HT1080 (cell line): Measurements from ENCODE around the gene EVC2. TPM values are rescaled to one million over a fixed set of nuclear protein-coding genes. Genes with fewer than 3 reads are reported as not detected.
"Not testable (repeated sequence)": the region's sequence is repeated elsewhere in the genome, so short reads cannot be mapped to it uniquely, and the experiment has no call there.

Experiments used
- DNase-seq: peaks from one replicate; pipeline ENCODE4 v3.0.0-alpha.2; 2015; ENCODE audit warnings: low read depth
- total RNA-seq: library from RNA; depleted of rRNA; stranded (reverse); fragments of >200 nt; shearing (Covaris generic); gene quantifications from 2 replicates; pipeline ENCODE4 v1.2.3, GENCODE V29; 2014

EVC2 gene
- total RNA-seq, 1 experiment from 2014 or later = not detected

DNA sequence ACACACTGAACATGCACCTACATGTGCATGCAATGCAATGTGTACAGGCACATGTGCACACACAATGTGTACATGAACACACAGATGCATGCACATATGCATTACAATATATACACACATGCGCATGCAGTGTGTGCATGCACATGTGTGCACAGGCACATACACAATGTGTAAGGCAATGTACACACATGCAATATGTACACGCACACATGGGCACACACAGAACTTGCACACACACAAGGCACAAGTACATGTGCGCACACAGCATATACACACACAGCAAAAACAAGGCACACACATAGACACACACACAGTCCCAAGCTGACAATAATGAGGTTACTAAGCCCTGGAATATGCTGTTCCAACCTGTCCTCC is 76.3 kb downstream of the EVC2 start:
- no peak for DNase-seq

DNA sequence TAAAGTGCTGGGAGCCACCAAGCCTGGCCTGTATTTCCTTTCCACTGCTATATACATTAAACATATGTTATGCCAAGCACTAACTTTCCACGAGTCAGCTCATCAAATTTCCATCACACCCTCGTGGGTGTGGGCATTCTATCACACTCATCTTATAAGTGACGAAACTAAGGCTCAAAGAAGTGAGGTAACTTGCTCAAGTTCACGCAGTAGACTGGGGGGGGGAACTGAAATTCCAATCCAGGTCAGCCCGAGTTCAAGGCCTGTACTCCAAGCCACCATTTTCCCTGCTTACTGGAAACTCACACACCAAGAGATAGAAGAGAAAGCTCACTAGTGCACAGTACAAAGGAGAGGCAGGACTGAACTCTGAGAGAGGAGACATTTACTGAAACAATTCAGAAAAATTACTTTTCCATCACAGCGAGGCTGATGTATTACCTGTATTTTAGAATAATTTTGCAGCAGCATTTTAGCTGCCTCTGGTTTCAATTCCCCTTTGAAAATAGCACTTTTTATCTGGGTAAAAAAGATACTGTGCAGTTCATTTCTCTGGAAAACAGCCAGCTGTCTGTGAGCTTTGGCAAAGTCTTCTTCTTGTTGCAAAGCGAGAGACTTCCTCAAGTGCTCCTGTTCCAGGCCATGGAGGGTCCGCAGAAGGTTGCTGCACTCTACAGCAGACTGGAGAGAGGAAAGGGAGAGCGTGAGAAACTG is 76.8 kb downstream of the EVC2 start:
- DNase-seq = no peak

DNA sequence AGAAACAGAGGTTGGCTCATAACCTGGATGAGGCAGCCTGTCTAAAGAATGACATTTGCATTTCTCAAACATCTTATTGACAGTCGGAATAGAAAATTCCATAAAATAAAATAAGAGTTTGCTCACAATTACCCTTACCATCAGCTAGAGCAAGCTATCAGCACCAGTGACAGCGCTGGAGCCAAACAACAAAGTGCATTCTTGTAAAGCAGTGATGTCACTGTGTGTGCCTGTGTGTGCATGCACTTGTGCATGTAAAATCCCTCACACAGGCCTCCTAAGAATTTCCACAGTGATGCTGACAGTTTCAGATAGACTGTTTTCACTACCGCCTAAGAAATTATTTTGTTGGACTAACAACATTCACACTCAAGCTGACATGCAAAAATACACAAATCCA is 77.6 kb downstream of the EVC2 start:
- no peak for DNase-seq

DNA sequence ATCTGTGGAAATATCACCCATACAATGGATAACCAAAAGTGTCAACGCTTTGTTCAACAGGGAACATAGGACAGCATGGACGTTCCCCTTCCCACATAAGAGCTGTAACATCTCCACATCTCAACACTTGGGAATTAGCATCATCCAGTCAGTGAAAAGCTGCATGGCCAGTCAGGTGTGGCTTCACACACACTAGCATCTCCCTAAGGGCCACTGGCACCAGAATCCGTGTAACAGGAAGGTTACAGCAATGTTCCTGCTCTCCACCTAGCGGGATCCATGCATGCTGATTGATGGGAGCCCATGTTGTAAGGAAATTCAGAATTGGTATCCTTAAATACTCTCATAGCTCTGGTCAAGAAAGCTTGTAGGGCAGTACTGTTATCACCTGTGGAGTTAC is 78.8 kb downstream of the EVC2 start:
- no peak for DNase-seq

DNA sequence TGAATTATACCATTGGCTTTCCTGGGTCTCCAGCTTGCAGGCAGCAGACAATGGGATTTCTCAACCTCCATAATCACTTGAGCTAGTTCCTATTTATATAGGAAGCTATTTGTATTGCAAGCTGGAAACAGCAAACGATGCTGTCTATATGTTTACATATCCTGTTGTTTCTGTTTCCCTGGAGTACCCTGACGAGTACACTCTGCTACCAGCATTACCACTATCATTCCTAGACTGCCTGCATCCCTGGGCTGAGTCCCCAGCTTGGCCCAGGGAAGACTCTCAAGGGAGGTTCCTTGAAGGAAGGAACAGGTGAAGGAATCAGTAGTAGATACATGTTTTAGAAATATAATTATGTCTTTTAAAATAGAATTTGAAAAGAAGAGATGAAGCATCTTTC is 81.4 kb downstream of the EVC2 start:
- DNase-seq = no peak

DNA sequence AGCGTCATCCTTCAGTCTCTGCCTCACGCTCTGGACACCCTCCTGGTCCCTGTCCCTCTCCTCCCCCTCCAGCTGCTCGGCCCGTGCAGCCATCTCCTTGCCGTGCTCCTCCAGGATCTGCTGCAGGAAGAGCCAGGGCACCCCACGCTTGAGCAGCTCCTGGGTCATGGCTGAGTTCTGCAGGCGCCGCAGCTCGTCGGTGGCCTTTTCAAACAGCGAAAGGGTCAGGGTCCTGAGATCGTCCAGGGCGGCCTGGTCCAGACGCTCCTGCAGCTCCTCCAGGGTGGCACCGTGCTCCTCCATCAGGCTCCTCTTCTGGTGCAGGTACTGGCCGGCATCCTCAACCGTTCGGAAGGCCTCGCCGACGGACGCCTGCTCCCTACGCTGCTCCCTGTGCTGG is 85.8 kb downstream of the EVC2 start:
- DNase-seq = no peak

DNA sequence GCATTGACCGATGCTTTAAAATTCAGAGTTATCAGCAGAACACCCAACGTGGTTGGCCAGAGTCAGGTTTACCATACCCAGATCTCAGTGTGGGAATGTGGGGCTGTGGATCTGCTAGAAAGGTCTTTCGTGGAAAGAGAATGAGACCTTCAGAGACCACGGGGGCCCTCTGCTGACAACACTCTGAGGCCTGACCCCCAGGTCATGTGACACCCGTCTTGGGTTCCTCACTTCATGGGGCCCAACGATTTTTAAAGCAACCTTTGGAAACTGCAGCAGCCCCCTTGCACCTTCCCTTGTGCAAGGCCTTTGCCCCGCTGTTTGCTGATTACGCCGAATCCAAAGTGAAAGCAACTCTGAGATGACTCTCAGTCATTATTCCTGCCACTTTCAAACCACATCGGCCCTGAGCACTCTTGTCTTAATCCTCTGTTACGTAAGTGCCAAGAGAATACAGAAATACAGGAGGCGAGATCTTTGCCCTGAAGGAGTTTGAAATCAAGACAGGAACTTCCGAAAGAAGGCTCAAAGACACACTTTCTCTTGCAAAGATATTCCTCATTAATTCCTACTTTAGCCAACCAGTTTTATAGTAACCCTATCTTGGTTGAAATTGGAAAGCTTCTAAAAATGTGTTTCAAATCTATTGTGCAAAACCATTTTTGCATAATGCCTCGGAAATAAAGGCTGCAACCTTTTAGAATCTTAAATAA is 88.3 kb downstream of the EVC2 start:
- no peak for DNase-seq

DNA sequence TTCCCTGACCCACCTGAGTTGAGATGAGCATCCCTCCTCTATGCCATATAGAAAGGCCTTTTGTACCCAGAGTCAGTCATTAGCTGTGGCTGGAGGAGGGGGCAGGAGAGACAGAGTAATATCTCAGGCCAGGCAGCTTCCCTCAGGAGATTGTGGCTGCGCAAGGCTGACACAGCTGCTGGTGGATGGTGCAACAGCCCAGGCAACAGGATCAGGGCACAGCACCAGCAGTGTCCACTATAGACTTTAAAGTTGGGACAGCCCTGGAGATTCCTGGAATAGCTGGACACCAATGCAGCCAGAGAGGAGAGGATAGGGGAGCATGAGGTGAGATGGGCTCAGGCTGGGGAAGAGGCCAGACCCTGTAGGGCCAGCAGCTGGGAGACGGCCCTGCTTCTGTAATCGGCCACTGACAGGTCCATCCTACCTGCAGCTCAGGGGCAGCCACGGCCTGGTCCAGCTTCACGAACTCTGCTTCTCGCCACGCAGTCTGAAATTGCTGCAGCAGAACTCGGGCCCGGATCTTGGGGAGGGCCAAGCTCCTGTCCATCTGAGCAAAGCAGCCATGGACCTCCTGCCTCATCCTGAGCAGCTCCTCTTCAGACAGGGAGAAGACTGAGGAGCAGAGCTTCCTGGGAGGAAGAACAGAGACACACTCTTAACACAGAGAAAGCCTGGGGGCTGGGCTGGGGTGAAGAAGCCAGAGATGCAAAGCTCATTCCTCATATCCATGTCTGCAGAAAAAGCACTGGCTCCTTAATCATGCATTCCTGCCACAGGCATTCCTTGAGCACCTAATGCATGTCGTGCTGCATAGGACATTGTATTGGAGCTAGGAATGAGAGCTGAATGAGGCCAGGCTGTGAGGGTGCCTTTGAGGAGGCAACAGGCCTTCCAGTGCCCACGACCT is 90.1 kb downstream of the EVC2 start:
- DNase-seq = no peak

DNA sequence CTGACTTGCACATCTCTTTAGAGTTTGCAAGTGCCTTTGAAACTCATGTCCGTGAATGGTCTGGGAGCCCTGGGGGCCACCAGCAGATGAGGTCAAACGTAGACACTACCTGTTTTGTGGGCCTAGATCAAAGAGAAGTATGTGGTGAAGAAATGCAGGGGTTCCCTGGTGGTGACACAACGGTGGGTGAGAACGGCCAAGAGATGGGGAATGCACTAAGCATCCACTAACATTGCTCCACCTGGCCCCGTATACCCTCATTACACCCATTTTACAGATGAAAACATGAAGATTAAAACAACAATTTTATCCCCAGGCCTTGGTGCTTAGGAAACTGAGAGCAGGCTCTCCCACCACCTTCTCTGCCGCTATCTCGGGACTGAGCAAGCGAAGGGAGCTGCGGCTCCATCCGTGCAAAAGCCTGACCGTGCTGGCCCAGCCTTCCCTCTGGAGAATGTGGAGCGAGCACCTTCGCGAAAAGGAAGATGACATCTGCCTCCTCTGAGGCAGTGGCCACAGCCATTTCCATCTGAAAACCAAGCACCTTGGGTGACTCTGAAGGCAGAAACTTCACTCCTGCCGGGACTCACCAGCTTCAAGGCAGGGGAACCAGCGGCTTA is 91.9 kb downstream of the EVC2 start:
- DNase-seq = no peak

DNA sequence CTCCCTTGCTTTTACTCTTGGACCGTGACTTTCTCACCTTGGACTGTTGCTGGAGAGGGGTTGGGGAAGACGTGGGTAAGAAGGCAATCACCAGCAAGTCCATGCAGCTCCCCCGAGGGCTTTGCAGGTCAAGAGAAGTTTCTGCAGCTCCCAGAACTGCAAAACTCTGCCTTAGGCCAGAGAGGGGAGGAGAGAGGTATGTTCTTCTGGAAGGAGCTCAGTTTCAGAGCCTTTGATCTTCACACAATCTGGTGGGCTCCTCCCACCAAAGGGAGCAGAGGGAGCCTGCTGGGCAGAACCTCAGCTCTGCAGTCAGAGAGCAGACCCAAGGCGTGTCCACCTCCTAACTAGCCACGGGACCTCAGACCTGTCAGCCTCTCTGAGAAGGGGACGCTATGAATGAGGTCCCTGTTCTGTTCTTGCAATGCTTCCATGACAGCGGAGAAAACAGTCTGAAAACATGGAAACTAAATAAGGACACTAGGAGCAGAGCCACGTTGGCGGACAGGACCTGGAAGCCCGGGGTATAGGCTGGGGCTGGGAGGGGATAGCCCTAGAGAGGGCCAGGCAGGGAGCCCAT is 92.8 kb downstream of the EVC2 start:
- no peak for DNase-seq

DNA sequence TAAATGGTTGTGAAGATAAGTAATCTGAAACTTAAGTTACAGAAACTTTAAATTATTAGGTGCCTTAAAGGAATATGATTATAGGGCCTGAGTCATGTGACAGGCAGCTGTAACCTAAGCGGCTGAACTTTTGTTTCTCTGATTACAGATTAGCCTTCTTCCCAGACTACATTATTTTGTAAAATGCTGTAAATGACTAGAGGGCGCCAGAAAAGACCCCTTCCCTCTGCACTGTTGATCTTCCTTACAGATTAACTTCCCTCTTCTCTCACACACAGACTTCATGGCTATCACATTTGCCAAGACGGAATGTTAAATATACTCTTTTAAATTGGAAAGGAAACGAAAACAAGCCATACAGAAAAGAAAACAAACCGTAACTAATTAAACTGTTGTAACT is 96.6 kb downstream of the EVC2 start:
- DNase-seq = no peak

DNA sequence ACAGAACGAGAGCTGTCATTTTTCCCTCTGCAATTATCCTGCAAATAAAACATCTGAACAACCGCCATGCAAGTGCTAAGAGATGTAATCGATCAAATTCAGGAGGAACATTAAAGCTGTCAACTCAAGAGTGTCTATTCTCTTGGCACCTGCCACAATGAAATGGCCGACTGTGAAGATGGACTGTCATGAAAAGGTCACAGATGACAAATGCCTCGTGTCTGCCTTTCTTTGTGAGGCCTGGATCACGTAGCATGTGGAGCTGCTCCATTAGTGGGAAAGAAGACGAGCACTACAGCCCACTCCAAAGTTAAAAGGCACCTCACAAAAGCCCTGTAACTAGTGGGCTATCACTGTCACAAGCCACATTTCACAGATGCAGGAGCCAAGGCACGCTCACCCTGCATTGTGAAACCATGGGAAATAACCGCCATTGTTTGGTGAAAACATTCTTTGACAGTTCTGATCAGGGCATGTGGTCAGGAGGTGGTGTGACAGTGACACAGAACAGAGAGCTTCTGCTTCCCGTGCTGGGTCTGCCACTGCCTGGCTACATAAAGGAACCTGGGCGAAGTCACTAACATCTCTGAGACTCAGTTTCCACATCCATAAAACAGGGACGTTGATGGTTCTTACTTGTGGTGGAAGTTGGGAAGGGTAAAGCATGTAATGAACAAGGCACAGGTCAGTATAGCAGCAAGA is 98.9 kb downstream of the EVC2 start:
- DNase-seq = no peak

DNA sequence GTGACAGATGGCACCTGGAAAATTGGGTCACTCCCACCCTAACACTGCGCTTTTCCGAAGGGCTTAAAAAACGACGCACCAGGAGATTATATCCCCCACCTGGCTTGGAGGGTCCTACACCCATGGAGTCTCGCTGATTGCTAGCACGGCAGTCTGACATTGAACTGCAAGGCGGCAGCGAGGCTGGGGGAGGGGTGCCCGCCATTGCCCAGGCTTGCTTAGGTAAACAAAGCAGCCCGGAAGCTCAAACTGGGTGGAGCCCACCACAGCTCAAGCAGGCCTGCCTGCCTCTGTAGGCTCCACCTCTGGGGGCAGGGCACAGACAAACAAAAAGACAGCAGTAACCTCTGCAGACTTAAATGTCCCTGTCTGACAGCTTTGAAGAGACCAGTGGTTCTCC is 114.5 kb downstream of the EVC2 start:
- DNase-seq = not testable (repeated sequence)

DNA sequence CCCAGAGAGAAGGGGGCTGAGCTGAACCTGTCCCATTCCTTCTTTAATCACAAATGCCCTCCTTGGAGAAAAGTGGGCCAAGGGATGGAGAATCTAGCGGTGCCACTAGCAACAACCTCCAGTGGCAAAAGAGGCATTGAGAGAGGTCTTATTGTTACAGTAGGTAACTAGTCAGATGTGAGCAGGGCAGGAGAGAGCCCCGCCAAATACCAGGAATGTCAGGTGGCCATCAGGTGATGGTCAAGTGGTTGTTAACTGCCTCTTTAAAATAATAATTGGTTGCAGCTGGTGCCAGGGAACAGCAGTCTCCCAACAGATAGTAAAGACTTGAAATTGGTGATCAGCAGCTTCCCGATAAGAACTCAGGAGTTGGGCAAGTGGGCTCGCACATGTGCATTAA is 116.1 kb downstream of the EVC2 start:
- DNase-seq = no peak

DNA sequence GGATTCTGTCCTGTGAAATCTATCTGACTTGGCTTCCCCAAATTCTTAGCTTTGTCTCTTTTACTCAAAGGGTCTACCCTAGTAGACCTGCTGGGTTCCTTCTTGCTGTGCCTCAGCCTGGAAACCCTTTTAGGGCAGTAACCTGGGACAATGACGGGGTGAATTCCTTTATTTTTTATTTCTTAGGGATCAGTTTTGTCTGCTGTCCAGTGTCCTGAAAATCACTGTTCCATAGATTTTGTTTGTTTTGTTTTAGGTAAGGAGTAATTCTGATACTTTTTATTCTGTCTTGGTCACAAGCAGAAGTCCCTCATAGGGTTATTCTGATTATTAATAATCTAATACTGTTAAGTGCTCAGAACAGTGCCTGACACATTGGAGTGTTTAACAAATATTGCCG is 118.9 kb downstream of the EVC2 start:
- no peak for DNase-seq

DNA sequence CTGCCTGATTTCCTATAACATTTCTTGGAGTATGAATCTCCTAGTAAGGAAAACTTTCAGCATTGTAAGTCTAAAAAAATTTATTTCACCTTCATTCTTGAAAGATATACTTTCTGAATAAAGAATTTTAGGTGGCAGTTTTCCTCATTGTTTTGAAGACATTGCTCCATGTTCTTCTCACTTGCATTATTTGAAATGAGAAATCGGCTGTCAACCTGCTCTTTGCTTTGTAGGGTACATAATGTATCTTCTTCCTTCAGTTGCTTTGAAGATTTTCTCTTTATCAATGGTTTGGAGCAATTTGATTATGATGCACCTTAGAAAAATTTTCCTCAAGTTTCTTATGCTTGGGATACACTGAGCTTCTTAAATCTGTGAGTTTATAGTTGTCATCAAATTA is 120.3 kb downstream of the EVC2 start:
- no peak for DNase-seq

DNA sequence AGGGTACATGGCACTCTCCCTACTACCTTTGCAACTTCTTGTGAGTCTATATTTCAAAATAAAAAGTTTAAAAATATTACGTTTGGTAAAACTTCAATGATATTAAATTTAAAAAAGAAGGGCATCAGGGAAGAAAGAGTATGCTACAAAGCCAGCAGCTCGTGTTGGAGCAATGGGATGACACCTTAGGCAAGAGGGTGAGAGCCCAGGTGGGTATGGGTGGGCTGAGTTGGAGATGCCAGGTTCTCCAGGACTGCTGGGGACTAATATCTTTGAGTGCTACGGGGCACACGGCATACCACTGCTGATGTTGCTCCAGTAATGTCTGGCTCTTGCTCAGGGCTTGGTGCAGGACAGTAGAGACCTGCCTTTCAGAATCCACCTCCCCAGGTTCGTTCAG is 132.4 kb downstream of the EVC2 start:
- no peak for DNase-seq

DNA sequence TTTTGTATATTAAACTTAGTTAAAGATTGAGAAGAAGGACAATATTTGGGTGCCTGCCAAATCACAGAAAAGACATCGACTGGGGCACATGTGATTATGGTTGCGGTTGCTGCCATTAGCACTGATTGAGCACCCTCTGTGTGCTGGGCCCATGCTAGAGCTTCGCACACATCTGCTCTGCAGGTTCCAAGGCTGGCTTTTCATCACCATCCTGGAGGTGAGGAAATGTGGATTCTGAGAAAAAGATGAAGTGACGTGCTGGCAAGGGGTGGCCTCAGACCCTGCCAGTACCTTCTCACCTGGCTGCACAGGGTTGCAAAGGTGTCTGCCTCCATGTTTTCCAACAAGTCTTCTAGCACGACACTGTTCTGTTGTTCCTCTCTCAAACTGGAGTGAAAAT is 134.0 kb downstream of the EVC2 start:
- no peak for DNase-seq

DNA sequence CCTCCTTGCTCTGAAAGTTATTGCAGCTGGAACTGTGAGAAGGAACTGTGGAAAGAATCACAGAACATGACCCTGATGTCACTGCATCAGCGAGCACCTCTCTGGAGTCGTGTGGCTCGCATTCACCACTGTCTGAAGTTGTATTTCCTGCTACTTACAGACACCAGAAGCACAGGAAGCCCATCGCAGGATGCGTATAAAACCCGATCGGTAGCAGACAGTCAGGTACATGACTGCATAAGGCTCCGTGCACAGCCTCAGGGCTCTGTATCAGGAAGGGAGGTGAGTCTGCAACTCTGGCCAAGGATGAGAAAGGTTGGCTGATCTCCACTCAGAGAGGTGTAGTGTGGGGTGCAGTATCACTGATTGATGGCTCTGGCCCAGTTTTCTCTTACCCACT is 134.4 kb downstream of the EVC2 start:
- DNase-seq = no peak

DNA sequence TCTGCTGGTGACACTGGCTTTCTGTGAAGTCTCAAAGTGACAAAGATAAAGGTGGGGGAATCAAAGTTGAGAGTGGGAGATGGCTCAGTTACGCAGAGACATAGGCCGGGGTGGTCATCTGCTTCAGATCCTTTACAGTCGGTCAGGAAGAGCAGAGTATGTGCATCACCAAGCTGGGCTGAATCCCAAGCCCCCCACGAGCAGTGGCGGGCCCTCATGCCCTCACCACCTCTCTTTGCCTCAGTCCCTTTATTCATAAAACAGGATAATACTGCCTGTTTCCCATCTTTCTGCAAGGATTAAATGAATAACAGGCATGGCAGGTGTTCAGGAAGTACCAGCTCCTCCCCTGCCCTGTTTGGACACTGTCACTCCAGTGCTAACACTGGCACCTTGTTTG is 135.6 kb downstream of the EVC2 start:
- no peak for DNase-seq

DNA sequence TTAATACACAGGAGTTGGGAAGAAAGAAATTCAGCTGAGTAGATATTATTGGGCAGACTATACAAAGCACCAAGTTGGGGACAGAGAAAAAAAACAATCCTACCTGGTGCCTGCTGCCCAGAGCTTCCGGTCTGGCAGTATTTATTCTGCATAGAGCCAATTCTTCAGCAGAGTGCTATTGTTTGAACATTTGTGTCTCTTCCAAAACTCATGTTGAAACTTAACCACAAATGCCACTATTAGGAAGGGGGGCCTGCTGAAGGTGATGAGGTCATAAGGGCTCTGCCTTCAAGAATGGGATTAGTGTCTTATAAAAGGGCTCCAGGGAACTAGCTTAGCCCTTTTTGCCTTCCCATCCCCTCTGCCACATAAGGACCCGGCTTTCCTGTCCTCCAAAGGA is 136.2 kb downstream of the EVC2 start:
- no peak for DNase-seq
